NCI-H2196 treated with DMSO at 0.1 percent for 48 hours (cell line): Measurements from ENCODE around the gene SNX25.

Source experiments
- DNase-seq: peaks from one replicate; lab custom pipeline; 2025; ENCODE audit not compliant: unreplicated experiment; lab: John Stamatoyannopoulos, UW

SNX25 gene

DNA sequence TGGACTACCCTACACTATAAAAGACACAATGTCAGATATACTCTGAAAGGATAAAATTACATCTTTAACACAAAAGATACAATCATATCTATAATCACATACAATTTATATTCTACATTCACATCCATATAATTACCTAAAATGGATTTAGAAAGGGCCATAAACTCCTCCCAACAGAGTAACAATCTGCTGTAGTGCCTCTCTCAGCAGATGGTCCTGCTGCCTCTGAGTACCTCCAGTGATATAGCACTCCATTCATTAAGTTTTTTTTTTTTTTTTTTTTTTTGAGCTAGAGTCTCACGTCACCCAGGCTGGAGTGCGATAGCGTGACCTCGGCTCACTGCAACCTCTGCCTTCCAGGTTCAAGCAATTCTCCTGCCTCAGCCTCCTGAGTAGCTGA, 194.6 kb downstream of the SNX25 start:
- no peak for DNase-seq

DNA sequence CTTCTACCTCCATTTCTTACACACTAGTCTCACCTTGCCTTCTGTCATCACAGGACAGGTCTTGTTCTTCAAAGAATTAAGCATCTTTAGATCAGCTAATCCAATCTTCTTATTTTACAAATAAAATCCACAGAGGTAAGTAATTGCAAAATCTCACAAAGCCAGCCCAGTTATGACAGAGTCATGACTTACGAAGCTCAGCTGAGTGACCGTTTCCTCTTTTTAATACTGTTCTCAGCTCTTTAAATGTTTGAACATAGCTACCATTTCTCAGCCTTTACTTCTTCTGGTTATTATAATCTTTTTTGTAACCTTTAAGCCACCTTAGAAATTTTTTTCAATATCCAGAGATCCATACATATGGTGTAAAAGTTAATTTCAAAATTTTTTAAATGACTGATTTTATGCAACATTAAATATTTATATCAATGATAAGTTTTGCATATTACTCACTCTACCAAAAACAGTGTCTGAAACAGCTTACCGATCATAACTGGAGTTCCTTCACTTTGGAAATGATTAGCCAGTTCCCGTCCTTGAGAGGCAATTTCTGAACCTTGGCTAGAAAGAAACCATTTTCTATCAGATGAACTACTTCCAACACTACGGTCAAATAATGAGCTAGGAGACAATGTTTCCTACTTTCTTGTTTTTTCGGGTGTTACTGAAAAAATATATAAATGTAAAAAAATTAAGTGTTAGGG, 196.1 kb downstream of the SNX25 start:
- no peak for DNase-seq

DNA sequence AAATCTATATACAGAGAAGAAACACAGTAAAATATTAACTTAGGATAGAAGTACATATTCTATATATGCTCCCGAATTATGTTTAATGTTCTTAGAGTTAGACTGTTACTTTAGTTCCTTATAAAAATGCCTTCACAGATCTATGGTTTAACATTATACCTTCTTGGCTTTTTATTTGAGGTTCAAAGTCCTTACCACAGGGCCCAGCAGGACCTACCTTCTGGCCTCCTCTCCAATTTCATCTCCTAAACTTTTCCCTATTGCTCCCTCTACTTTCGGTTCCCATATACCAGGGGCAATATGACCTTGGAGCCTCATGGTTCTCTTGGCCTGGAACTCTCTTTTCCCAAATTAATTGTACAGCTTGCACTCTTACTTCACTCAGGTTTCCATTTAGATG, 199.0 kb downstream of the SNX25 start:
- DNase-seq = no peak

DNA sequence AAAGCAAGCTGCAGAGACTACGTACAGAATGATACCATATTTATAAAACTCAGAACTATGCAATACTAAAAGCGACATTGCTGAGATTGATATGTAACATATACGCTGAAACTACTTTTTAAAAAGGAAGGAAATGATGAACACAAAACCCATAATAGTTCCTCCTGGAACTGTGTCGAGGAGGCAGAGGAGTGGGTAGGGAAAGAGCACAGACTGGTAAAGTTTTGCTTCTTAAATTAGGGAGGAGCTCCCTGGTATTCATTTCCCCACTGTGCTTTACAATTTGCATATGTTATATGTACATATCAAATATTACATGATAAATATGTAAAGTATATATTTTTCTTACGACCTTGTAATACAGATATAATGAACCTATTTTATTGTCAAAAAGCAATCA, 202.5 kb downstream of the SNX25 start:
- DNase-seq = no peak

DNA sequence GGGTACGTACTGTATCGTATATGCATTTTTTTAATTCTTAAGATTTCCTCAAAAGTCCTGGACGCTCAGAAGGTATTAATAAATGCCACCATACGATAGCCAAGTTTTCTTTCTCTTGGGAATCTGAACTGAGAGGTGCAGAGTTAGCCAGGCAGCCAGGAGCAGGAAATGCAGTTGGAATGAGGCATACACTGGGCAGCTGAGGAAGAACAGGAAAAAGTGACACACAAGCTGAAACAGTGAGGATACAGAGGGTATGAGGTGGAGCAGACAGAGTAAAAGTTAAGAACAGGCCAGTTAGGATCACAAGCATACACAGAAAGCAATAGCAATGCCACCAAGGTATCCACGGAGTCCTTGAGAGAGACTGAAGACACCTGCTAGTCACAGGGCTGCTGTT, 203.0 kb downstream of the SNX25 start:
- no peak for DNase-seq
